ENCODE results near the gene ASB15.

GRCh38 chr7:123601530-123601929 lies at the start of gene ASB15:
- TF ChIP-seq EZH2phosphoT487 (IDR thresholded peaks at IDR 0.05; ENCODE audit: insufficient read depth, low read depth): no peak
- TF ChIP-seq EZH2 (IDR thresholded peaks at IDR 0.05; ENCODE audit: insufficient read depth, poor library complexity, severe bottlenecking): no peak
